ENCODE measurements around the gene ELN.

The ELN gene

DNA sequence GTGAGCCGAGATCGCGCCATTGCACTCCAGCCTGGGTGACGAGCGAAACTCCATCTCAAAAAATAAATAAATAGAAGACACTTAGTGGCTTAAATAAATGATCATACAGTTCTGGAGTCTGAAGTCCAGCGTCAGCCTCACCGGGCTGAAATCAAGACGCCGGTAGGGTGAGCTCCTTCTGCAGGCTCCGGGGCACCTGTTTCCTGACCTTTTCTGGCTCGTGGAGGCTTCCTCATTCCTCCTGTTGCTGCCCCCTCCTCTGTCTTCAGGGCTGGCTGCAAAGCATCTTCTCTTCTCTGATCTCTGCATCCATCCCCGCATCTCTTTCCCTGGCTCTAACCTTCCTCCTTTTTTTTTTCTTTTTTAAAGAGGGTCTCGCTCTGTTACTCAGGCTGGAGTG, 88.4 kb downstream of the ELN start:
- no peak for TF ChIP-seq CTCF (IDR thresholded peaks at IDR 0.05; ENCODE audit: control extremely low read depth, extremely low read depth, low read depth, missing control alignments)
- ChIA-PET CTCF (no interaction called here), POLR2A (interaction anchor here (0.7 kb wide), 1 partner anchor 16 kb away, joined by 5 read pairs; no protein-coding TSS in a partner anchor)
- no peak for DNase-seq (ENCODE audit: extremely low spot score)
